Colonic mucosa (tissue), 4 donors: Measurements from ENCODE around the gene DTX4. TPM values are rescaled to one million over a fixed set of nuclear protein-coding genes. Genes with fewer than 3 reads are reported as not detected.
A peak's percentile ranks its signal among the peaks of the same experiment; 100 is the strongest.

Experiments
- DNase-seq: peaks from one replicate; pipeline ENCODE4 v3.0.0-alpha.2; 2020
- H3K27ac ChIP-seq: fragments of 200-600 bp; one replicate; pipeline ENCODE4 v1.8.0; 2021
- H3K27me3 ChIP-seq: fragments of 200-600 bp; one replicate; pipeline ENCODE4 v1.8.0; 2021
- H3K36me3 ChIP-seq: fragments of 200-600 bp; one replicate; pipeline ENCODE4 v1.8.0; 2021
- H3K4me1 ChIP-seq: fragments of 200-600 bp; one replicate; pipeline ENCODE4 v1.8.0; 2021; ENCODE audit warnings: mild to moderate bottlenecking
- H3K4me3 ChIP-seq: fragments of 200-600 bp; one replicate; pipeline ENCODE4 v1.8.0; 2021
- H3K9ac ChIP-seq, 2 donors: one replicate each; pipeline ENCODE4 v1.7.0; 2013; ENCODE audit warnings: control low read depth in 2 of 2, low read depth in 2 of 2, low read length in 2 of 2
- H3K9me3 ChIP-seq: fragments of 200-600 bp; one replicate; pipeline ENCODE4 v1.8.0; 2021
- CTCF ChIP-seq: fragments of 200-600 bp; IDR thresholded peaks from one replicate; pipeline ENCODE4 v1.8.0; 2022; ENCODE audit warnings: antibody characterized with exemption, mild to moderate bottlenecking
- intact Hi-C: fragments of 100-400 bp; cut with DNase I; formaldehyde crosslinking; loops from one replicate; pipeline ENCODE4 v1.14.1; 2022
- total RNA-seq, 2 donors: library from RNA; stranded (reverse); fragmentation: NEBNext Ultra II Directional in 1 of 2; extraction: Animal tissue kit (Norgen Biotek cat#: 25700) in 1 of 2; gene quantifications; one replicate each; pipeline ENCODE4 v1.2.1, GENCODE V29; 2021
- donor health status: healthy.
- donor health status: DM: no; HTN: no; CAD: no.
- donor health status: DM: no; HTN: no; CAD: no.

Gene DTX4
- total RNA-seq, 2 donors from 2014 or later: 54.7 to 59.7 TPM

GRCh38 chr11:59183771-59184170 is 11.8 kb downstream of the DTX4 start:
- H3K36me3 ChIP-seq: peaks cover 2% of the 10 kb centered on the region
- H3K27me3 ChIP-seq: no peaks in the 10 kb centered on the region
- no peak for TF ChIP-seq CTCF
- H3K4me1 ChIP-seq: peaks cover 26% of the 10 kb centered on the region
- no peak for DNase-seq
- no peak overlapping the region for H3K4me3 ChIP-seq
- intact Hi-C loops: no loop called here
- H3K27ac ChIP-seq: peak overlapping the region; percentile 73
- H3K9me3 ChIP-seq: no peaks in the 10 kb centered on the region
- H3K9ac ChIP-seq: peak overlapping the region in 1 of 2 donors; percentile 84

GRCh38 chr11:59184691-59185339 is 12.9 kb downstream of the DTX4 start:
- no peaks in the 10 kb centered on the region for H3K27me3 ChIP-seq
- H3K9ac ChIP-seq: peak overlapping the region in 1 of 2 donors; percentile 84
- peaks cover 31% of the 10 kb centered on the region for H3K4me1 ChIP-seq
- no peak for DNase-seq
- peak overlapping the region; percentile 73 for H3K27ac ChIP-seq
- no peak overlapping the region for H3K4me3 ChIP-seq
- no peak for TF ChIP-seq CTCF
- H3K9me3 ChIP-seq: no peaks in the 10 kb centered on the region
- intact Hi-C loops: no loop called here
- H3K36me3 ChIP-seq: peaks cover 2% of the 10 kb centered on the region

- no peak for TF ChIP-seq CTCF
- Histone ChIP-seq H3K4me1 (peaks cover 34% of the 10 kb centered on the region), H3K9ac (peak overlapping the region in 1 of 2 donors; percentile 84), H3K27ac (peak overlapping the region; percentile 73), H3K36me3 (peaks cover 2% of the 10 kb centered on the region), H3K9me3 (no peaks in the 10 kb centered on the region), H3K4me3 (no peak overlapping the region), H3K27me3 (no peaks in the 10 kb centered on the region)
- peak; percentile 63 for DNase-seq
- intact Hi-C loops: no loop called here
Observed at GRCh38 chr11:59185386-59185945, 13.5 kb downstream of the DTX4 start.

- intact Hi-C loops: loop anchor here (2.0 kb wide), 1 partner anchor 13 kb away; the partner anchor contains the start of gene DTX4
- H3K4me1 ChIP-seq: peaks cover 39% of the 10 kb centered on the region
- H3K36me3 ChIP-seq: peaks cover 2% of the 10 kb centered on the region
- no peak overlapping the region for H3K4me3 ChIP-seq
- TF ChIP-seq CTCF: peak; percentile 78
- DNase-seq: peak; percentile 94
- no peaks in the 10 kb centered on the region for H3K27me3 ChIP-seq
- peak overlapping the region; percentile 73 for H3K27ac ChIP-seq
- peak overlapping the region in 1 of 2 donors; percentile 84 for H3K9ac ChIP-seq
- no peaks in the 10 kb centered on the region for H3K9me3 ChIP-seq
Observed at GRCh38 chr11:59186130-59186594, 14.2 kb downstream of the DTX4 start.

GRCh38 chr11:59187035-59187434 is 15.1 kb downstream of the DTX4 start:
- H3K4me1 ChIP-seq: peaks cover 39% of the 10 kb centered on the region
- H3K4me3 ChIP-seq: no peak overlapping the region
- DNase-seq: no peak
- no peak for TF ChIP-seq CTCF
- intact Hi-C loops: loop anchor here (2.0 kb wide), 1 partner anchor 14 kb away; the partner anchor contains the start of gene DTX4
- peak overlapping the region; percentile 73 for H3K27ac ChIP-seq
- H3K9ac ChIP-seq: peak overlapping the region in 1 of 2 donors; percentile 84
- no peaks in the 10 kb centered on the region for H3K27me3 ChIP-seq
- H3K9me3 ChIP-seq: no peaks in the 10 kb centered on the region
- H3K36me3 ChIP-seq: peaks cover 4% of the 10 kb centered on the region
